ENCODE results near the gene DTYMK. TPM values are rescaled to one million over a fixed set of nuclear protein-coding genes. Genes with fewer than 3 reads are reported as not detected.
"Not testable (repeated sequence)": the region's sequence is repeated elsewhere in the genome, so short reads cannot be mapped to it uniquely, and the experiment has no call there.

DTYMK gene
- total RNA-seq, 1 experiment from 2014 or later, result 87.7 TPM

DNA sequence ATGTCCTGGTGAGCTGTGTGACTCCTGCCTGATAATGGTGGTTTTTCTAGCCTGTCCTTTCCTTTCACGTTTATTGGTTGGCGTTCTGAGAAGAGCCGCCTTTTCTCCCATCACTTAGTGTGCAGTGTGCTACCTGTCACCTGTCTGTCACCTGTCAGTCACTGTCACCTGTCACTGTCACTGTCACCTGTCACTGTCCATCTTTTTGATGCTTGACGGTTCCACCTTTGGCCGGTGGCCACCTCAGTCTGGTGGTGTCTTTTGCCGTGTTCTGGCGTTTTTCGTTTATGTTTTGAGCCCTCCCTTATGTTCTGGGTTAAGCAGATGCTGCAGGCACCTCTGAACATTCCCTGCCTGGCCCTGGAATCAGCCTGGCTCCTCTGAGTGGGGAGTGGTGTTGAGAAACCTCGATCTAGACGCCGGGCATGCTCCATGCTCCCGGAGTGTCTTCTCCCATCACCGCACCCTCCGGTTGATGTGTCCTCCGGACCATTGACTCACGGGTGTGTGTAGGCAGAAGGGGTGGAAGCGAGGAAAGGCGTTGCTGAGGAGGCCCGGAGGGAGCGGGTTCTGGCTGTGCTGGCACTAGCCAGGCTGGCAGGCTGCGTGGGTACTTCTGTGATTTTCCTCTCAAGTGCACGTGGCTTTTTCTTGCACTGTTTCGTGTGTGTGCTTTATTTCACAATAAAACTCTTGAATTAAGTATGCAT, 20.7 kb downstream of the DTYMK start:
- no peaks in the 10 kb centered on the region for H3K9me3 ChIP-seq
- peaks cover 19% of the 10 kb centered on the region for H3K36me3 ChIP-seq
- H3K27me3 ChIP-seq, result no peaks in the 10 kb centered on the region
- no peak for DNase-seq
- no peak overlapping the region for H3K4me3 ChIP-seq

DNA sequence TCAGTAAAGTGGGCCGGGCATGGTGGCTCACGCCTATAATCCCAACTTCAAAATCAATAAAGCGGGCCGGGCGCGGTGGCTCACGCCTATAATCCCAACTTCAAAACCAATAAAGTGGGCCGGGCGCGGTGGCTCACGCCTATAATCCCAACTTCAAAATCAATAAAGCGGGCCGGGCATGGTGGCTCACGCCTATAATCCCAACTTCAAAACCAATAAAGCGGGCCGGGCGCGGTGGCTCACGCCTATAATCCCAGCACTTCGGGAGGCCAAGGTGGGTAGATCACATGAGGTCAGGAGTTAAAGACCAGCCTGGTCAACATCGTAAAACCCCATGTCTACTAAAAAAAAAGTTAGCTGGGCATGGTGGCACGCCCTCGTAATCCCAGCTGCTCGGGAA, 23.9 kb downstream of the DTYMK start:
- H3K9me3 ChIP-seq, H3K27me3 ChIP-seq, DNase-seq, H3K4me3 ChIP-seq: not testable (repeated sequence)
- H3K36me3 ChIP-seq, result peaks cover 20% of the 10 kb centered on the region

DNA sequence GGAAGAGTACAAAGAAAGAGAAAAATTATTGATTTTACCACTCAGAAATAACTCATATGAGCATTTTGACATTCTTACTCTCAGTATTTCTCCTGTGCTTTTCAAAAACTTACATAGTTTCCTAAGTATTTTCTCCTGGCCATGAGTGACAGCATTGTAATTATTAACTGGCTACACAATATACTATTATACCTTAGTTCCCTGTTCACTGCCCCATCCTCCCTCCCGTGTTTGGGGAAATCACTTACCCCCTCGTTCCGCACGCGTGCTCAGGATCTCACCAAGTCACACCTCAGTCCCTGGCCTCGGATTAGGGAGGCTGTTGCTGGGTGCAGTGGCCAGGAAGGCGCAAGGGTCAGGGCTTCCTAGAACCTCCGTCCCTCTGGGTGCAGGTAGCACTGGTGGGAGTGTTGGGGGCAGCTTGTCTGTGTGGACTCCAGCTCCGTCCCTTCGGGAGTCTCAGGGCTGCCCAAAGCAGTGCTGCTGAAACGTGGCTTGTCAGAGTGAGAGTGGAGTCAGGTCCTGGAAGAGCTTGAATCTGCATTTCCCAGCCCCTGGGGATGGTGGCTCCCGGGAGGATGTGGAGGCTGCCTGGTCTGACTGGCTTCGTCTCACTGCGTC, 25.9 kb downstream of the DTYMK start:
- no peaks in the 10 kb centered on the region for H3K27me3 ChIP-seq
- no peaks in the 10 kb centered on the region for H3K9me3 ChIP-seq
- H3K36me3 ChIP-seq, result peaks cover 14% of the 10 kb centered on the region
- DNase-seq, result no peak
- H3K4me3 ChIP-seq, result no peak overlapping the region

DNA sequence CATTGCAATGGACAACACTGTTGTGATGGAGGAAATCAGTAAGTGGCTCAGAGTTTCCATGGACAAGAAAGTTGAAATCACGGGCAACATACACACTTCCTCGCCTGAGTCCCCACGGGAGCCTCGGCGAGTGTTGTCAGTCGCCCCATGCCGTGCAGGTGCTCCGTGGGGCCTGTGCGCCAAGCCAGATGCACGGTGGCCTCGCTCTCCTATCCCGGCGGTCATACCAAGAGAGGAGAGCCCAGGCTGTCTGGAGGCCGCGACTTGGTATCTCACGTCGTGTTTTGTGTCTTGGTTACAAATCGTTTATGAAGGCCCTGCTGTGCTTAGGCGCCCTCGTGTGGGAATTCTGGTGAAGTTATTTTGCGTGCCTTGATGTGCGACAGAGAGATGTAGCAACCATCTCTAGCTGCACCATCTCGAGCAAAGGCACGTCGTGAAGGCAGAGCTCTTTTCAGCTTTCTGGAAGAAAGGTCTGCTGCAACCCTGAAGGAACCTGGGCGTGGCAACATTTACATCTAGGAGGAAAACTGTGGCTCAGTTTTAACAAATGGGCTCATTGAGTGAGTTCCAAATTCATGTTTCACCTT, 27.4 kb downstream of the DTYMK start:
- Histone ChIP-seq H3K4me3 (no peak overlapping the region), H3K27me3 (no peaks in the 10 kb centered on the region), H3K36me3 (peaks cover 14% of the 10 kb centered on the region), H3K9me3 (no peaks in the 10 kb centered on the region)
- DNase-seq, result peak; percentile 23

DNA sequence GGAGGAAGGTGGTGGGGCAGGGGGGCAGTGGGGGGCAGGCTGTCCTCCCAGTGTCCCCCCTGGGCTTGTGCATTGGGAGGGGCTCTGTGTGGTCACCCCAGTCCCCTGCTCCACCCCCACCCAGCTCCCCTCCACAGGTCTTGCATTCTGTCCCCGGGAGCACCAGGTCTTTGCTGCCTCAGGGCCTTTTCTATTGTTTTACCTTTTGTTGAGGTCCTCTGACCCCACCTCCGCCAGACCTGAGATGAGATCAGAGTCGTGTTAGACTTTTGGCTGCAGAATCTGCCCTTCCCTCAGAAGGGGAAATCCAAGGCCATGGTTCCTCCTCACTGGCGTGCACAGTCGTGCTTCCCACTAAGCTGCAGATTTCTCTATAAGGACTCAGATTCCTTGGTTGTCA, 28.3 kb downstream of the DTYMK start:
- Histone ChIP-seq H3K36me3 (peaks cover 14% of the 10 kb centered on the region), H3K4me3 (no peak overlapping the region), H3K27me3 (no peaks in the 10 kb centered on the region), H3K9me3 (no peaks in the 10 kb centered on the region)
- no peak for DNase-seq

DNA sequence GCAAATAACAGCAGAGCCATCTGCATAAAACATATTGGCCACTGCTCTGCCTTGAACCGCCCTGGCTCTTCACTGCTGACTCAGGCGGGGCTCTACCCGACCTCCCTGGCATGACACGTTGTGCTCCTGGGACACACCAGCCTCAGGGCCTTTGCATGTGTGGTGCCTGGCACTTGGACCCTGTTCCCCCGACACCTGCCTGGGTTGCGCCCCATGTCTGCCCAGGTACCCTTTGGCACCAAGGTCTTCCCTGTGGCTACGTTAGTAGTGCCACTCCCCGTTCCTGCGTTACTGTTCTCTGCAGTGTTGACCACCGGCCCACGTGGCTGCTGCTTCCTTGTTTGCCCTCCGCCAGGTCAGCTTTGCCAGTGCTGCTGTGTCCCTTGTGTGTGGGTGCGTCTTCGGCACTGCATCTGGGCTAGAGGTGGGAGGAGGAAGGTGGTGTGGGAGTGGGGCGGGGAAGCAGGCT, 28.8 kb downstream of the DTYMK start:
- no peak for DNase-seq
- Histone ChIP-seq H3K27me3 (no peaks in the 10 kb centered on the region), H3K9me3 (no peaks in the 10 kb centered on the region), H3K36me3 (peaks cover 18% of the 10 kb centered on the region), H3K4me3 (no peak overlapping the region)

DNA sequence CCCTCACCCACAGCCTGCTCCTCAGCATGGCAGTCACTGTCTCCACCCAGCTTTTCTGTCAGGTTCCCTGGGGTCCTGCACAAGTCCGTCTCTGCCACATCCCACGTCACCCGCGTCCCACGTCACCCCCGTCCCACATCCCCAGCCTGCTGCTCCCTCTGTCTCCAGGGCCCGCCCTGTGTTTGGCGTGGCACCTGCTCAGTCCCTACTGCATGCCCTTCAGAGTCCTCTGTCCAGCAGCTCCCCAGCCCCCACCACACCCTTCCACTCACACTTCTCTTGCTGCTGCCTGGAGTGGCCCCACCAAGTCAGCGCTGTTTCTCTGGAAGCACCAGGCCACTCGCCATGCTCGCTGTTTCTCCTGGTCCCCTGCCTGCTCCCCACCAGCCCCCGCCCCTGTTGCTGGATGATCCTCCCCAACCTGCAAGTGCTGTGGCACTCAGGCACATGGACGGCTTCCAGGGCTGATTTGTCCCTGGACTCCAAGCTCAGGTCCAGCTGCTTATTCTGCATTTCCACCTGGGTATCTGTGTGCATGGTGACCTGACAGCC, 30.3 kb downstream of the DTYMK start:
- Histone ChIP-seq H3K9me3 (no peaks in the 10 kb centered on the region), H3K4me3 (no peak overlapping the region), H3K27me3 (no peaks in the 10 kb centered on the region), H3K36me3 (peaks cover 26% of the 10 kb centered on the region)
- no peak for DNase-seq

DNA sequence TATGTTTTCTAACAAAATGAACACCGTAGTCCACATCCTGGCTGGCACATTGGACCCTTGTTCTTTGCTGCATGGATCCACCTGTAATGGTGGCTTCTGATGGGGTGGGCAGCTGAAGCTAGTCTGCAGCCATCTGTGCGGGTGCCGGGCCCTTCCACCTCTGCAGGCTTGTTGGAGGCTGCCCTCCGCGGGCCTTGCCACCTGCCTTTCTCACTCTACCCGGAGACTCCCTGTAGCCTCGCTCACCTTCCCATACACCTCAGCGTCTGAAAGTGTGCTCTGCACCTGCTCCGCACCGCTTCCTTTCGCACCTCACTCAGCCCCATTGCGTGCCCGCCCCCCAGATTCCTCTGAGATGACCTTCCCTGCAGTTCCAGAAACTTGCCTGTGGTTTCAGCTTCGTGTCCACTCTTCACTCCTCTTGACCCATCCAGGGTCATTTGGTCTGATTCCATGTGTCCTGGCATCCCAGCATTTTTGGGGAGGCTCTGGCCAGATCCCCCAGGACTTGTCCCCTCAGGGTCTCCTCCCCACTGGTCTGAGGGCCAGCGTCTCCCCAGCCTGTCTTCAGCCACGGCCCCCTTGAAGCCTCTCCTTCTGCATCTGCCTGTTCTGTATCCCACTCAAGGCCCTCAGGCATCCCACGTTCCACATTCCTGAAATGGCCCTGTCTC, 31.0 kb downstream of the DTYMK start:
- H3K9me3 ChIP-seq, result no peaks in the 10 kb centered on the region
- no peak overlapping the region for H3K4me3 ChIP-seq
- H3K36me3 ChIP-seq, result peaks cover 31% of the 10 kb centered on the region
- DNase-seq, result no peak
- no peaks in the 10 kb centered on the region for H3K27me3 ChIP-seq

DNA sequence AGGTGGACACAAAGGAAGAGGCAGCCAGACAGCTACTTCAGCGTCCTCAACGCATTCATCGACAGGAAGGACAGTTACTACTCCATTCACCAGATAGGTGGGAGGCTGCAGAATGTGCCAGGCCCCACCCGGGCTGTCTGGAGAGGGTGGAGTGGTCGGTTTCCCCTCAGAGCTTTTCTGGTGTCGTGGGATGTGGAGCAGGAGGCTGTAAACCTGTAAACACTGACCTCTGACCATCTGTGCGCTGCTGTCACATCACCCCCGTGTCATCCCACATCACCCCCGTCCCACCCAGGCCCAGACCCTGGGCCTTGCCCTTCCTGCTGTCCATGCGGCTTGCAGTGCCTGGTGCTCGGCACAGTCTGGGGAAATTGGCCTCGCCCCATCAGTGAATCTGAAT, 32.1 kb downstream of the DTYMK start:
- Histone ChIP-seq H3K27me3 (no peaks in the 10 kb centered on the region), H3K36me3 (peaks cover 28% of the 10 kb centered on the region), H3K4me3 (no peak overlapping the region), H3K9me3 (no peaks in the 10 kb centered on the region)
- no peak for DNase-seq

DNA sequence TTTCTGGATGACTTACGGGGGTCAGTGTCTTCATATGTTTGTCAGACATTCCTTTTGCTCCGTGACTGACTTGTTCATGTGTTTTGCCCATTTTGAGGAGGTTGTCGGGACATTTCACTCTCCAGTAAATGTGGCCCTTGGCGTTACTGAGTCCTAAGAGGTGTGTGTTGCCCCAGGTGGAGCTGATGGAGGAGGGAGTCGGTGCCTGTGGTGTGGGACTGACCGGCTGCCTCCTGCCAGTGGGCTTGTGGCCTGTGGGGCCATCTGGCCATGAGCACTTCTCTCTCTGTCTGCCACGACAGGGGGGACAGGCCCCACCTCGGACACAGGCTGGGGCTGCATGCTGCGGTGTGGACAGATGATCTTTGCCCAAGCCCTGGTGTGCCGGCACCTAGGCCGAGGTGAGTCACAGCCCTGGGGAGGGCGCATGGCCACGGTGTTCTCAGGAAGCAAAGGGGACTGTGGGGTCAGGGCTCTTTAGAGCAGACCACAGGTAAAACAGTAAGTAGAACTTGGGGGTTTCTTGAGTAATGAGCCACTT, 33.3 kb downstream of the DTYMK start:
- no peaks in the 10 kb centered on the region for H3K9me3 ChIP-seq

DNA sequence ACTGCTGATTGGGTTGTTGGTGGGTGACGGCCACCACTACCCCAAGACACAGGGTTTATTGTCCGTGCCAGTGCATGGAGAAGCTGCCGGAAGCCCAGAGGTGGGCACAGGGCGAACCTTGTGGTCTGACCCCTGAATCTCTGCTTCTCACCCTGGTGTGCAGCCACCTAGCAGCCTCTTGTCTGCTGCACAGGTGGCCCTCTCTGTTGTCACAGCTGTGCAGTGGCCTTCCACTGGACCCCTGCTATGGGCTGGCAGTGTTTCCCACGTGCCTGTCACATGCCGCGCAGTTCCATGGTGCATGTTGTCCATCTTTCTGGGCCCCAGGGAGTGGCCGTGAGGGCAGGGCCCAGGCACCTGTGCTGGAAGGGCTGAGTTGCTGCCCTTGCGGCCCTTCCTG, 33.9 kb downstream of the DTYMK start:
- Histone ChIP-seq H3K27me3 (no peaks in the 10 kb centered on the region), H3K4me3 (no peak overlapping the region), H3K9me3 (no peaks in the 10 kb centered on the region), H3K36me3 (peaks cover 20% of the 10 kb centered on the region)
- no peak for DNase-seq

More for the DNA sequence above, 33.3 kb downstream of the DTYMK start:
- H3K36me3 ChIP-seq, result peaks cover 20% of the 10 kb centered on the region
- no peaks in the 10 kb centered on the region for H3K27me3 ChIP-seq
- H3K4me3 ChIP-seq, result no peak overlapping the region
- DNase-seq, result no peak

DNA sequence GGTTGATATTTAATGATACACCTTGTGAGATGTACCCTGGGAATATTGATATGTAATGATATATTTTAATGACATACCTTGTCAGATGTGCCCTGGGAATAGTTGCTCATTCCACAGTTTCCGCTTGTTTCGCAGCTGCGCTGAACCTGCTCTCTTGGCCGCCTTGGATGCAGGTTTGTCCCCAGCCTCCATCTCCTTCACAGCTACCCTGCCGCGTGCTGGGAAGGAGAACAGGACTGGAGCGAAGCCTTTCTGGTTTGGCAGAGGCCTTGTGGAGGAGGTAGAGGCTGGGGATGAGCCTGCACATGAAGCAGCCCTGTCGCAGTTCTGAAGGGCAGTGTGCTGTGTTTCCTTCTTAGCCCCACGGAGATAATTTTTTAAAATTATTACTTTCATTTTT, 34.5 kb downstream of the DTYMK start:
- no peak overlapping the region for H3K4me3 ChIP-seq
- H3K36me3 ChIP-seq, result peaks cover 20% of the 10 kb centered on the region
- H3K9me3 ChIP-seq, result no peaks in the 10 kb centered on the region

DNA sequence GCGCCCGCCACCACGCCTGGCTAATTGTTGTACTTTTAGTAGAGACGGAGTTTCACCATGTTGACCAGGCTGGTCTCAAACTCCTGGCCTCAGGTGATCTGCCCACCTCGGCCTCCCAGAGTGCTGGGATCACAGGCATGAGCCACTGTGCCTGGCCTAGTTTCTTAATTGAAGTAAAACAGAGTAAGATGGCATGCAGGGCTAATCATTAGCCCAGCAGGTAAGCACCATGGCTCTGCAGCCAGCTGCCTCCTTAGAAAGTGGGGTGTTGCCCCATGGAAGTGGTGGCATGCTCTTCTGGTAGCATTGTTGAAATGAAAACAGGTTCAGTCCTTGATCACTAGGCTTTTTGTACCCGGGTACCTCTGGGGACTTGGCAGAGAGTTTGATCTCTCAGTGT, 36.7 kb downstream of the DTYMK start:
- peaks cover 20% of the 10 kb centered on the region for H3K36me3 ChIP-seq
- no peaks in the 10 kb centered on the region for H3K27me3 ChIP-seq
- DNase-seq, result no peak
- no peaks in the 10 kb centered on the region for H3K9me3 ChIP-seq
- H3K4me3 ChIP-seq, result no peak overlapping the region

More for the DNA sequence above, 34.5 kb downstream of the DTYMK start:
- DNase-seq, result no peak
- no peaks in the 10 kb centered on the region for H3K27me3 ChIP-seq

DNA sequence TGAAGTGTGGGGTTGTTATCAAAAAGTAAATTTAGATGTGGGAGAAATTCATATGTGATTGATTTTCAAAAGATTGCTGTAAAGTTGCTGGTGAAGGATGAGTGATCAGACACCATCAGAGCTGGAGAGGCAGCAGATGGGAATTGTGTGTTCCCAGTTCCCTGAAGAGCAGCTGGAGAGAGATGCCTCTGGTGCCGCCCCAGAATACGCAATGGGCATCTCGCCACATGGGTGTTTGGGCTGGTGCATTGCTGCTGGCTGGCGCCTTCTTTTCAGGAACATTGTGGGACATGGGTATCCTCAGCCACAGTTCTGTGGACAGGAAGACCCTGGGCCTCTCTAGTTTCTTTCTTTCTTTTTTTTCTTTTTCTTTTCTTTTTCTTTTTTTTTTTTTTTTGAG, 37.2 kb downstream of the DTYMK start:
- no peak for DNase-seq
- Histone ChIP-seq H3K27me3 (no peaks in the 10 kb centered on the region), H3K9me3 (no peaks in the 10 kb centered on the region), H3K36me3 (peaks cover 20% of the 10 kb centered on the region), H3K4me3 (no peak overlapping the region)

DNA sequence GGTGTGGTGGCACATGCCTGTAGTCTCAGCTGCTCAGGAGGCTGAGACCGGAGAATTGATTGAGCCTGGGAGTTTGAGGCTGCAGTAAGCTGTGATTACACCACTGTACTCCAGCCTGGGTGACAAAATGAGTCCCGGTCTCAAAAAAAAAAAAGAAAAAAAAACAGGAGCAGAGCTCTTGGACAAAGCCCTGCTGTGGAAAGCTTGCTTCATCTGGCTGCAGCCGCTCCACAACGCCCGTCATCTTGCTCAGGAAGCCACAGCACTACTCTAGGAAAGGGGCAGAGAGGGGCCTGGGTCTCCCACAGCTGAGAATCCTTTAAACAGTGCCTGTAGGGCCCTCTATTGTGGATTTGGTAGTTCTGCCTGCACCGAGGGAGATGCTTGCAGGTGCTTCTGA, 38.2 kb downstream of the DTYMK start:
- Histone ChIP-seq H3K9me3 (no peaks in the 10 kb centered on the region), H3K27me3 (no peaks in the 10 kb centered on the region), H3K4me3 (no peak overlapping the region), H3K36me3 (peaks cover 27% of the 10 kb centered on the region)
- no peak for DNase-seq

DNA sequence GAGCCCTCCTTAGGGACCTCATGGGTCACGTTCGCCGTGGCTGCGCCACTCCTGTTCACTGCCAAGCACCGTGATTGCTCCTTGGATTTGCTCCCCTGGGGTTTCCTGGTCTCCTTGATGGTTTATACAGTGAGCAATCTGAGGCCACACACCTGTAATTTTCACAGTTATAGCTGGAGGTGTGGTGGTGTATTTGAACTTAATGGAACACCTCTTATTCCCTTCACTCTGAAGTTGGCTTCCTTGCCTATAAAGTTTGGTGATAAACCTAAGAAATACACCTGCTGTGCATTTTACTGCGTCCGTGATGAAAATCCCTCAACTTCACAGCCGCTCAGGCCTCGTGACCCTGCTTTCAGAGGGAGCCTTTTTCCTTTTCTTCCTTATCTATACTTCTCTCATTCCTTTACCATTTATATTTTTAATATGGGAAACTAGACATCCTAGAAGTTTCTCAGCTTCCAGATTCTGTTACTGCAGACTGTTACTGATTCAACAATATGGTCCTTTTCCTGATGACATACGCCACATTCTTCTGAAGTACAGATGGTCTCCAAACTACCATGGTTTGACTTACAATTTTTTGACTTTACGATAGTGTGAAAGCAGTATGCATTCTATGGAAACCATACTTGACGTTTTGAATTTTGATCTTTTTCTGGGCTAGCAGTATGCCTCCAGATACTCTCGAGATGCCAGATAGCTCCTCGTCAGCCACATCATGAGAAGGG, 40.5 kb downstream of the DTYMK start:
- Histone ChIP-seq H3K9me3 (no peaks in the 10 kb centered on the region), H3K4me3 (no peak overlapping the region), H3K36me3 (peaks cover 10% of the 10 kb centered on the region), H3K27me3 (no peaks in the 10 kb centered on the region)
- DNase-seq, result no peak
